H9 (cell line): ENCODE measurements around the gene EDDM13. TPM values are rescaled to one million over a fixed set of nuclear protein-coding genes. Genes with fewer than 3 reads are reported as not detected.

Experiments
- DNase-seq: peaks from one replicate; pipeline ENCODE4 v3.0.0-alpha.2; 2017
- H2AFZ ChIP-seq: one replicate; pipeline ENCODE4 v1.6.1; 2013; ENCODE audit warnings: mild to moderate bottlenecking, low read length, control low read depth, moderate library complexity
- H2AK5ac ChIP-seq: 2 replicates; pipeline ENCODE4 v1.6.1; 2013; ENCODE audit warnings: low read length, control low read depth, mixed read lengths; ENCODE audit not compliant: insufficient read length
- H2BK120ac ChIP-seq: one replicate; pipeline ENCODE4 v1.6.1; 2013; ENCODE audit warnings: low read depth, mild to moderate bottlenecking, low read length, control low read depth, inconsistent platforms; ENCODE audit not compliant: poor library complexity, severe bottlenecking
- H2BK12ac ChIP-seq: 2 replicates; pipeline ENCODE4 v1.6.1; 2013; ENCODE audit warnings: low read length, control low read depth, mixed read lengths, low read depth; ENCODE audit not compliant: insufficient read length
- H2BK15ac ChIP-seq: 2 replicates; pipeline ENCODE4 v1.6.1; 2013; ENCODE audit warnings: low read depth, low read length, control low read depth
- H2BK20ac ChIP-seq: one replicate; pipeline ENCODE4 v1.6.1; 2013; ENCODE audit warnings: low read depth, mild to moderate bottlenecking, low read length, control low read depth, inconsistent platforms; ENCODE audit not compliant: poor library complexity, severe bottlenecking
- H2BK5ac ChIP-seq: 2 replicates; pipeline ENCODE4 v1.6.1; 2013; ENCODE audit warnings: low read length, control low read depth, mixed read lengths; ENCODE audit not compliant: insufficient read length
- H3K14ac ChIP-seq: 2 replicates; pipeline ENCODE4 v1.6.1; 2013; ENCODE audit warnings: low read length, control low read depth; ENCODE audit not compliant: insufficient read depth
- H3K18ac ChIP-seq: 2 replicates; pipeline ENCODE4 v1.6.1; 2013; ENCODE audit warnings: low read depth, mild to moderate bottlenecking, mixed read lengths, low read length, control low read depth; ENCODE audit not compliant: insufficient read length
- H3K23ac ChIP-seq: 2 replicates; pipeline ENCODE4 v1.6.1; 2013; ENCODE audit warnings: low read length, control low read depth, mixed read lengths, low read depth; ENCODE audit not compliant: insufficient read length
- H3K23me2 ChIP-seq: 2 replicates; pipeline ENCODE4 v1.6.1; 2013; ENCODE audit warnings: low read depth, mild to moderate bottlenecking, mixed read lengths, low read length, control low read depth; ENCODE audit not compliant: insufficient read length, poor library complexity, severe bottlenecking
- H3K27ac ChIP-seq: 2 replicates; pipeline ENCODE4 v1.5.1; 2013; ENCODE audit warnings: low read length, control low read depth, mixed read lengths, low read depth; ENCODE audit not compliant: insufficient read length
- H3K27me3 ChIP-seq: 2 replicates; pipeline ENCODE4 v1.6.1; 2013; ENCODE audit warnings: low read length, control low read depth, inconsistent platforms; ENCODE audit not compliant: insufficient read depth
- H3K4ac ChIP-seq: 2 replicates; pipeline ENCODE4 v1.6.1; 2013; ENCODE audit warnings: low read depth, mild to moderate bottlenecking, control low read depth, inconsistent platforms, low read length, moderate library complexity
- H3K4me1 ChIP-seq: 2 replicates; pipeline ENCODE4 v1.6.1; 2013; ENCODE audit warnings: low read length, control low read depth, inconsistent platforms; ENCODE audit not compliant: insufficient read depth
- H3K4me2 ChIP-seq: 2 replicates; pipeline ENCODE4 v1.6.1; 2013; ENCODE audit warnings: low read length, control low read depth, mixed read lengths; ENCODE audit not compliant: insufficient read length, insufficient read depth
- H3K56ac ChIP-seq: 2 replicates; pipeline ENCODE4 v1.6.1; 2013; ENCODE audit warnings: low read depth, mild to moderate bottlenecking, mixed read lengths, low read length, control low read depth; ENCODE audit not compliant: insufficient read length
- H3K79me1 ChIP-seq: 2 replicates; pipeline ENCODE4 v1.6.1; 2013; ENCODE audit warnings: low read depth, mild to moderate bottlenecking, moderate library complexity, low read length, control low read depth, inconsistent platforms; ENCODE audit not compliant: insufficient read depth, poor library complexity, severe bottlenecking
- H3K79me2 ChIP-seq: 2 replicates; pipeline ENCODE4 v1.6.1; 2013; ENCODE audit warnings: low read length, control low read depth, inconsistent platforms; ENCODE audit not compliant: insufficient read depth
- H3K9ac ChIP-seq: 2 replicates; pipeline ENCODE4 v1.6.1; 2013; ENCODE audit warnings: low read length, control low read depth, mixed read lengths; ENCODE audit not compliant: insufficient read length; ENCODE audit errors: extremely low read depth
- H3K9me3 ChIP-seq: one replicate; pipeline ENCODE4 v1.6.1; 2013; ENCODE audit warnings: low read depth, low read length, inconsistent platforms; ENCODE audit not compliant: control insufficient read depth
- H3T11ph ChIP-seq: one replicate; pipeline ENCODE4 v1.6.1; 2013; ENCODE audit warnings: mild to moderate bottlenecking, low read length, control low read depth, inconsistent platforms
- H4K20me1 ChIP-seq: one replicate; pipeline ENCODE4 v1.6.1; 2013; ENCODE audit not compliant: control insufficient read depth, insufficient read length, insufficient read depth
- H4K5ac ChIP-seq: 2 replicates; pipeline ENCODE4 v1.6.1; 2013; ENCODE audit warnings: low read depth, mild to moderate bottlenecking, mixed read lengths, low read length, control low read depth; ENCODE audit not compliant: insufficient read length
- H4K8ac ChIP-seq: replicated peaks from 2 replicates; pipeline ENCODE4 v1.6.1; 2013; ENCODE audit warnings: low read length, control low read depth, mixed read lengths, low read depth; ENCODE audit not compliant: insufficient read length
- H4K91ac ChIP-seq: 2 replicates; pipeline ENCODE4 v1.6.1; 2013; ENCODE audit warnings: low read depth, mild to moderate bottlenecking, moderate library complexity, mixed read lengths, low read length, control low read depth; ENCODE audit not compliant: insufficient read length
- H3K27ac Mint-ChIP-seq, 3 experiments: 2 replicates in 2 of 3; 3 replicates in 1 of 3; pipeline ENCODE4 v1.8.0; 2020 to 2021; ENCODE audit warnings: mixed read lengths in 3 of 3, mild to moderate bottlenecking in 1 of 3, moderate library complexity in 1 of 3
- H3K27me3 Mint-ChIP-seq: 2 replicates; pipeline ENCODE4 v1.8.0; 2021; ENCODE audit warnings: low read depth, mild to moderate bottlenecking, moderate library complexity, mixed read lengths
- H3K36me3 Mint-ChIP-seq, 3 experiments: 2 replicates in 2 of 3; 3 replicates in 1 of 3; pipeline ENCODE4 v1.8.0; 2020 to 2021; ENCODE audit warnings: low read depth in 3 of 3, mixed read lengths in 3 of 3; ENCODE audit not compliant: insufficient read depth in 1 of 3
- H3K4me1 Mint-ChIP-seq, 2 experiments: 2 replicates each; pipeline ENCODE4 v1.8.0; 2020; ENCODE audit warnings: mixed read lengths in 2 of 2
- H3K4me3 Mint-ChIP-seq, 2 experiments: 2 replicates in 1 of 2; 3 replicates in 1 of 2; pipeline ENCODE4 v1.8.0; 2020 to 2021; ENCODE audit warnings: mild to moderate bottlenecking in 2 of 2, mixed read lengths in 2 of 2, moderate library complexity in 1 of 2
- H3K9me3 Mint-ChIP-seq, 2 experiments: 2 replicates in 1 of 2; 3 replicates in 1 of 2; pipeline ENCODE4 v1.8.0; 2020; ENCODE audit warnings: mild to moderate bottlenecking in 2 of 2, mixed read lengths in 2 of 2, moderate library complexity in 1 of 2
- CTCF ChIP-seq: fragments of 200-600 bp; sonication (generic); conservative IDR thresholded peaks from 3 replicates; pipeline ENCODE4 v1.8.0; 2021; ENCODE audit warnings: antibody characterized with exemption, mild to moderate bottlenecking
- WGBS: extraction: QIAGEN DNeasy Blood & Tissue Kit; methylation state at CpG from one replicate; pipeline ENCODE4 v1.1.7; 2013; ENCODE audit warnings: missing lambda C conversion rate, low lambda C conversion rate, mixed read lengths; ENCODE audit not compliant: insufficient read length; ENCODE audit errors: extremely low coverage; 5-methylcytosine and 5-hydroxymethylcytosine counted together
- total RNA-seq: library from RNA; stranded (reverse); gene quantifications from 2 replicates; pipeline ENCODE4 v1.2.1, GENCODE V29; 2021

Gene EDDM13
- total RNA-seq, 1 experiment from 2014 or later = not detected

- no peak overlapping the region for H3K23ac ChIP-seq
- no peak overlapping the region for H2AFZ ChIP-seq
- H3K14ac ChIP-seq = no peak overlapping the region
- H2BK20ac ChIP-seq = no peak overlapping the region
- no peak overlapping the region for H3K9ac ChIP-seq
- no peak overlapping the region for H3K27ac ChIP-seq
- H3K4me1 ChIP-seq = no peaks in the 10 kb centered on the region
- H2BK15ac ChIP-seq = no peak overlapping the region
- peak; percentile 16; the same call in 2 of the 3 replicates for TF ChIP-seq CTCF
- no CpG with 5 or more reads among the region's 6 CpGs for WGBS
- no peaks in the 10 kb centered on the region for H4K20me1 ChIP-seq
- no peak overlapping the region for H2BK120ac ChIP-seq
- H3K27me3 ChIP-seq = no peaks in the 10 kb centered on the region
- H4K5ac ChIP-seq = no peak overlapping the region
- no peak overlapping the region for H3K4me2 ChIP-seq
- no peaks in the 10 kb centered on the region for H3K79me2 ChIP-seq
- no peaks in the 10 kb centered on the region for H3K4me1 Mint-ChIP-seq
- no peak overlapping the region for H3K4ac ChIP-seq
- H3K9me3 ChIP-seq = no peaks in the 10 kb centered on the region
- H3K27me3 Mint-ChIP-seq = peaks cover 2% of the 10 kb centered on the region; the same call in 1 of the 2 replicates
- no peak overlapping the region for H2AK5ac ChIP-seq
- H3K56ac ChIP-seq = no peak overlapping the region
- H3K4me3 Mint-ChIP-seq = no peak overlapping the region
- no peak overlapping the region for H2BK12ac ChIP-seq
- H3K27ac Mint-ChIP-seq = no peak overlapping the region
- H2BK5ac ChIP-seq = no peak overlapping the region
- H4K91ac ChIP-seq = no peak overlapping the region
- no peak overlapping the region for H4K8ac ChIP-seq
- H3T11ph ChIP-seq = no peak overlapping the region
- peaks cover 0 to 3% (median 0%) of the 10 kb centered on the region in 3 experiments; a peak in 3 of 7 replicates for H3K36me3 Mint-ChIP-seq
- H3K18ac ChIP-seq = no peak overlapping the region
- H3K23me2 ChIP-seq = no peaks in the 10 kb centered on the region
- H3K79me1 ChIP-seq = no peaks in the 10 kb centered on the region
- peaks cover 0 to 16% of the 10 kb centered on the region in 2 experiments; a peak in 2 of 5 replicates for H3K9me3 Mint-ChIP-seq
- DNase-seq = no peak
Measured at GRCh38 chr19:56222901-56223300, 49.6 kb upstream of the EDDM13 start.
